Activated CD4-positive, alpha-beta T cell treated with anti-CD3 and anti-CD28 coated beads, Interleukin-2, amount 50 U/mL, for 16 hours (primary cell): ENCODE results near the gene NKD2.

Experiments used
- DNase-seq: peaks from one replicate; pipeline ENCODE4 v3.0.0-alpha.2; 2020

NKD2 gene

GRCh38 chr5:1032011-1032410, 23.4 kb downstream of the NKD2 start:
- DNase-seq = no peak

GRCh38 chr5:1032551-1033027, 24.0 kb downstream of the NKD2 start:
- DNase-seq = no peak

- no peak for DNase-seq
Observed at GRCh38 chr5:1033178-1033577, 24.6 kb downstream of the NKD2 start.

GRCh38 chr5:1033606-1034420, 25.2 kb downstream of the NKD2 start:
- no peak for DNase-seq

- DNase-seq = no peak
Observed at GRCh38 chr5:1034421-1034905, 25.9 kb downstream of the NKD2 start.

GRCh38 chr5:1034986-1035385, 26.4 kb downstream of the NKD2 start:
- no peak for DNase-seq

- DNase-seq = no peak
Observed at GRCh38 chr5:1035421-1036405, 27.1 kb downstream of the NKD2 start.

- no peak for DNase-seq
Observed at GRCh38 chr5:1036504-1037122, 28.0 kb downstream of the NKD2 start.

- DNase-seq = no peak
Observed at GRCh38 chr5:1037123-1037670, 28.6 kb downstream of the NKD2 start.

- no peak for DNase-seq
Observed at GRCh38 chr5:1037671-1038416, 29.2 kb downstream of the NKD2 start.

GRCh38 chr5:1038417-1039209, 30.0 kb downstream of the NKD2 start:
- DNase-seq = no peak

GRCh38 chr5:1039210-1039548, 30.6 kb downstream of the NKD2 start:
- no peak for DNase-seq

- no peak for DNase-seq
Observed at GRCh38 chr5:1039706-1040260, 31.2 kb downstream of the NKD2 start.

- DNase-seq = no peak
Observed at GRCh38 chr5:1040571-1040970, 32.0 kb downstream of the NKD2 start.

GRCh38 chr5:1041225-1042143, 32.9 kb downstream of the NKD2 start:
- no peak for DNase-seq

GRCh38 chr5:1042626-1043025, 34.0 kb downstream of the NKD2 start:
- DNase-seq = no peak

- DNase-seq = no peak
Observed at GRCh38 chr5:1043327-1043726, 34.7 kb downstream of the NKD2 start.

- DNase-seq = no peak
Observed at GRCh38 chr5:1044117-1044516, 35.5 kb downstream of the NKD2 start.

- no peak for DNase-seq
Observed at GRCh38 chr5:1045960-1046560, 37.5 kb downstream of the NKD2 start.
